Hepatic stellate cell (primary cell): ENCODE measurements around the gene ELL.

Experiments used
- DNase-seq: peaks from one replicate; pipeline ENCODE4 v3.0.0; 2011; ENCODE audit warnings: low spot score

The ELL gene

GRCh38 chr19:18488838-18489626 lies 32.8 kb downstream of the ELL start:
- no peak for DNase-seq

GRCh38 chr19:18488403-18488723 lies 33.5 kb downstream of the ELL start:
- DNase-seq, result peak; percentile 77

GRCh38 chr19:18487576-18488402 lies 34.1 kb downstream of the ELL start:
- DNase-seq, result no peak

- DNase-seq, result no peak
Measured at GRCh38 chr19:18486746-18487145, 35.1 kb downstream of the ELL start.

- DNase-seq, result no peak
Measured at GRCh38 chr19:18484992-18485391, 36.9 kb downstream of the ELL start.

GRCh38 chr19:18483119-18483890 lies 38.6 kb downstream of the ELL start:
- no peak for DNase-seq

GRCh38 chr19:18481505-18482222 lies 40.2 kb downstream of the ELL start:
- no peak for DNase-seq

- peak; percentile 82 for DNase-seq
Measured at GRCh38 chr19:18480006-18480691, 41.7 kb downstream of the ELL start.

GRCh38 chr19:18478545-18479311 lies 43.1 kb downstream of the ELL start:
- peak; percentile 95 for DNase-seq

- no peak for DNase-seq
Measured at GRCh38 chr19:18477974-18478373, 43.9 kb downstream of the ELL start.

GRCh38 chr19:18477042-18477779 lies 44.7 kb downstream of the ELL start:
- DNase-seq, result no peak

- DNase-seq, result no peak
Measured at GRCh38 chr19:18476507-18477041, 45.3 kb downstream of the ELL start.

GRCh38 chr19:18475762-18476331 lies 46.0 kb downstream of the ELL start:
- DNase-seq, result no peak

- DNase-seq, result no peak
Measured at GRCh38 chr19:18475004-18475453, 46.8 kb downstream of the ELL start.

- DNase-seq, result no peak
Measured at GRCh38 chr19:18474366-18474887, 47.4 kb downstream of the ELL start.

GRCh38 chr19:18473706-18474087 lies 48.2 kb downstream of the ELL start:
- no peak for DNase-seq

GRCh38 chr19:18473003-18473705 lies 48.7 kb downstream of the ELL start:
- DNase-seq, result peak; percentile 76

- no peak for DNase-seq
Measured at GRCh38 chr19:18470787-18471186, 51.1 kb downstream of the ELL start.
